DOHH2 (cell line): ENCODE results near the gene FBXO10.

Source experiments
- CTCF ChIP-seq: fragments of 200-600 bp; sonication (generic); IDR thresholded peaks from one replicate; pipeline ENCODE4 v1.5.1; 2014; ENCODE audit warnings: antibody characterized with exemption, mild to moderate bottlenecking, low read depth, low read length; ENCODE audit not compliant: poor library complexity, severe bottlenecking
- EZH2phosphoT487 ChIP-seq: fragments of 200-600 bp; sonication (generic); IDR thresholded peaks from 2 replicates; pipeline ENCODE4 v1.6.1; 2017; ENCODE audit warnings: borderline replicate concordance, mild to moderate bottlenecking, antibody characterized with exemption, low read length, moderate library complexity, mixed read lengths

- no peak for TF ChIP-seq CTCF
- no peak for TF ChIP-seq EZH2phosphoT487
Observed at GRCh38 chr9:37474438-37474837, 101.7 kb downstream of the FBXO10 start.
